ENCODE data around the gene STX2.

STX2 gene

DNA sequence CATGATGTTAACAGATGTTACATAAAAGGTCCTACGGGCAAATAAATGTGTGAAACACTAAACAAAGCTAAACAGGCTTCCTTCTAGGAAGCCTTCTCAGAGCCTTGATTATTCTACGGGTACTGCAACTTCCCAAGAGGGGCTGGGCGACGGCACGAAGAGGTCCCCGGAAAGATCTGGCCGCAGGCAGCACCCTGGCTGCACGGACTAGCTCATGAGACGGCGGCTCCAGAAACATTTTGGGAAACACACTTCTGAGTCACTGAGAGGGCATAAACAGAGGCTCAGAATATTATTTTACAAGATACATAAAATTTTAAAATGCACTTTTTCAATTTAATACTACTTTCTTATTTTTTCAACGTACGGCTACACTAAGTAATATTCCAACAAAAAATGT, 19.4 kb downstream of the STX2 start:
- Histone ChIP-seq H3K9ac (ENCODE audit: low read length) (no peak overlapping the region), H3K4me3 (ENCODE audit: low read length) (no peak overlapping the region), H3K9me3 (ENCODE audit: control insufficient read depth, low read length) (no peaks in the 10 kb centered on the region), H3K4me1 (ENCODE audit: control insufficient read depth, insufficient read depth, low read length) (no peaks in the 10 kb centered on the region), H3K27me3 (ENCODE audit: control insufficient read depth, insufficient read depth, low read length) (no peaks in the 10 kb centered on the region), H3K36me3 (ENCODE audit: control insufficient read depth, insufficient read depth, low read length) (no peaks in the 10 kb centered on the region)

DNA sequence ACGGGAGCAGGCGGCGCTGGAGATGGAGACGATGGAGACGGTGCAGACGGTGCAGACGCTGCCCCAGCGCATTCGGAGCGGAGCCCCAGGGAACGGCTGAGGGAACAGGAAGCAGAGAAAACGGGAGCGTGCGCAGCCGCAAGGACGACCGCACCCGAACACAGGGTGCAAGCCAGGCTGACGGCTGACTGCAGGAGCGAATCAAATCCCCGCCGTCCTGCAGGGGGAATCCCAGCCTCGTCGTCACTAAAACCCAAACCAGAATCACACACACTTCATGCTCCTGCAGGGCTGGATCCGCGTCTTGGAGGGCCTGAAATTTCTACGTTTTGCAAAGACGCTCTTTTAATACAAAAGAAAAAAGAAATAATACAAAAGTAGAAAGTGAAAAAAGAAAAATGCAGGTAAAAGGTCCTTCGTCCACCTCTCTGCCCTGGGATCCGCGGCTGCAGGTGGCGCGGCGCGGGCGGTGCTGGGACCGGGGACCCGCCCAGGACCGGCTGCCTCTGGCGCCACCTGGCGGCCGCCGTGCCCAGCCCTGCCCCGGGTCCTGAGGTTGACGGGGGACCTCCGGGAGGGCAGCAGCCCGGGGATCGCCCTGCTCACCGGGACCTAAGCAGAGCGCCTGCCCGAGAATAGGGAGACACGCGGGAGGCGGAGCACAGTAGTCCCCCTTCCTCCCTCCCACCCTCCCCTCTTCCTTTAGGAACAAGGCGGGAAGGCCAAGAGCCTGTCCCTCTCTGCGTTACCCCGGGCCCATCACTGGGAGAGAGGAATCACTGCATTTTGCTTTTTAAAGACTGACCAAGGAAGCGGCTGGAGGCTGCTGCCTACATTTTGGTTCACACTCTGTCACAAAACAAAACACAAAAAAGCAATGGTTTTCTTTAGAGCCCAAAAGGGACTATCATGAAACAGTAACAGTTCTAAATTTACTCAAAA, 20.1 kb downstream of the STX2 start:
- Histone ChIP-seq H3K36me3 (ENCODE audit: control insufficient read depth, insufficient read depth, low read length) (no peaks in the 10 kb centered on the region), H3K4me3 (ENCODE audit: low read length) (peak overlapping the region; percentile 51), H3K27me3 (ENCODE audit: control insufficient read depth, insufficient read depth, low read length) (no peaks in the 10 kb centered on the region), H3K4me1 (ENCODE audit: control insufficient read depth, insufficient read depth, low read length) (no peaks in the 10 kb centered on the region), H3K9me3 (ENCODE audit: control insufficient read depth, low read length) (no peaks in the 10 kb centered on the region), H3K9ac (ENCODE audit: low read length) (peak overlapping the region; percentile 45)

DNA sequence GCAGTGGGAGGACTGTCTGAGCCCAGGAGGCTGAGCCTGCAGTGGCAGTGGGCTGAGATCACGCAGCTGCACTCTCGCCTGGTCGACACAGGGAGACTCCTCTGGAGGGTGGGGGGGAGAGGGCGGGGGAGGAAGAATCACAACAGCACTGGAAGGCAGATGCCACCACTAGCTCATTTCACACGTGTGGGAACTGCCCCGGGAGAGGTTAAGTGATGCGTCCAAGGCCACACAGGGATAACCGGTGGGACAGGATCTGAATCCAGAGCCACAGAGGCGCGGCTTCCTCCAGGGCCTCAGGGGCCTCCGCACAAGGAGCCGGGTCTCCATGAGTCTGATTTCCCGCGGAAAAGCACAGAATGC, 20.8 kb downstream of the STX2 start:
- peak overlapping the region; percentile 51 for H3K4me3 ChIP-seq (ENCODE audit: low read length)
- no peaks in the 10 kb centered on the region for H3K36me3 ChIP-seq (ENCODE audit: control insufficient read depth, insufficient read depth, low read length)
- H3K4me1 ChIP-seq (ENCODE audit: control insufficient read depth, insufficient read depth, low read length) = no peaks in the 10 kb centered on the region
- H3K9ac ChIP-seq (ENCODE audit: low read length) = no peak overlapping the region
- no peaks in the 10 kb centered on the region for H3K9me3 ChIP-seq (ENCODE audit: control insufficient read depth, low read length)
- no peaks in the 10 kb centered on the region for H3K27me3 ChIP-seq (ENCODE audit: control insufficient read depth, insufficient read depth, low read length)

DNA sequence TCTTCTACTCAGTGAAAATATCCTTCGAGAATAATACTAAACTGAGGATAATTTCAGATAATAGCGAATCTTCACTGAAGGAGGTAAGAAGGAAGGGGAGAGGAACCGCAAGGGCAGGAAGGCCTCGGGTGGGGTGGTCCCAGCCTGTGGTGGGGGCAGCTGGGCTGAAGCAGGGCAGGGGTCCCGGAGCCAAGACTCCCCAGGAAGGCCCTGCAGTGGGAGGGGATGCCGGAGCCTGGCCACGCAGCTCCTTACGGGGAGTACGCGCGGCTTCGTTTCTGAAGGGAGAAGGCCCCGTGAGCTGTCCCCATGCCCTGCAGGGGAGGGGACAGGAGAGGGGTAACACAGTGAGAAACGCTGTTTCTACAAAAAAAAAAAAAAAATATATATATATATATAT, 21.2 kb downstream of the STX2 start:
- Histone ChIP-seq H3K4me3 (ENCODE audit: low read length) (no peak overlapping the region), H3K27me3 (ENCODE audit: control insufficient read depth, insufficient read depth, low read length) (no peaks in the 10 kb centered on the region), H3K9me3 (ENCODE audit: control insufficient read depth, low read length) (no peaks in the 10 kb centered on the region), H3K9ac (ENCODE audit: low read length) (no peak overlapping the region), H3K36me3 (ENCODE audit: control insufficient read depth, insufficient read depth, low read length) (no peaks in the 10 kb centered on the region), H3K4me1 (ENCODE audit: control insufficient read depth, insufficient read depth, low read length) (no peaks in the 10 kb centered on the region)

DNA sequence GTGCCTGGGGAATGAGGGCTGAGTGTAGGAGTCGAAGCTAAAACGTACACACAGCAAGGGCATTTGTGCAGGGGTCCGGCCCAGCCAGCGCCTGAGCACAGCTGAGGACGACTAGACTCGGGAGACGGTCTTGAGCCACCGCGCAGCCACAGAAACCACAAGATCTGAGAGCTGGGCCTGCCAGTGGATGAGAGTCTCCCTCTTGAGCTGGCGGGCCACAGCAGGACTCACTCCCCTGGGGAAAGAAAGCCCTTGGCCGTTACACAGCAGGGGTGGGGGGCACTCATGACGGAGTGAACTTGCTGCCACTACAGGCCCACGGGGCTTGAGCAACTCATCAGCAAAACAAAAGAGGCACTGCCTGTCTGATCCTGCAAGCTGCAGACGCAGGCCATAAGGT, 23.0 kb downstream of the STX2 start:
- H3K4me1 ChIP-seq (ENCODE audit: control insufficient read depth, insufficient read depth, low read length) = no peaks in the 10 kb centered on the region
- no peak overlapping the region for H3K9ac ChIP-seq (ENCODE audit: low read length)

DNA sequence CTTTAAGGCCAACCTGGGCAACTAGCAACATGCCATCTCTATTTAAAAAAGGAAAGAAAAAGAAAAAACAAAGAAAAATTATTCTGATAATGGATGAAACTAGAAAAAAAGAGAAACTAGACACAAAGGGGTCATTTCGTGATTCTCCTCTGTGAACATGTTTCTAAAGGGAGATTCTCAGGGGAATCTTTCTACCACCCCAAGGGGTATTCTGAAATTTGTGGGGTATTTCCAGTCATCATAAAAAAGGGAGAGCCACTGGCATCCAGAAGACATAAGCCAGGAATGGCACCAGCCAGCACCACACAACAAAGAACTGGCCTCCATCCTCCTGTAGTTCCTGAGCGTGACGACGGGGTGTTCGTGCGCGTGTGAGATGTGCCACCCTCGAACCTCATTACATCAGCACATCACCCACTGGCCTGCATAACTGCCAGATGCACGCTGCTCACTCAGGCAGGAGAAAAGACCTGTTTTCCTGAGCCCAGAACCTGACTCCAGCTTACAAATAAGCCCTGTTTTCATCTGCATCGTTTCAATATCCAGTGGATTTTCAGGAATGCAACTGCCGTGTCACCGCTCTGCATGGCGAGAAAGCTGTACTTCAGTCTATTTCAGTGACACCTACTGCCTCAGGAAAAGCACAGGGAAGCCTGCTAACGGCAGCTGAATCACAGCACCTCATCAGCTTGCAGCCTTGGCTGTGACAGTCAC, 23.9 kb downstream of the STX2 start:
- no peak overlapping the region for H3K4me3 ChIP-seq (ENCODE audit: low read length)
- H3K4me1 ChIP-seq (ENCODE audit: control insufficient read depth, insufficient read depth, low read length) = no peaks in the 10 kb centered on the region
- H3K9ac ChIP-seq (ENCODE audit: low read length) = no peak overlapping the region
- H3K9me3 ChIP-seq (ENCODE audit: control insufficient read depth, low read length) = no peaks in the 10 kb centered on the region
- H3K27me3 ChIP-seq (ENCODE audit: control insufficient read depth, insufficient read depth, low read length) = no peaks in the 10 kb centered on the region
- no peaks in the 10 kb centered on the region for H3K36me3 ChIP-seq (ENCODE audit: control insufficient read depth, insufficient read depth, low read length)

More for the DNA sequence above, 23.0 kb downstream of the STX2 start:
- no peaks in the 10 kb centered on the region for H3K36me3 ChIP-seq (ENCODE audit: control insufficient read depth, insufficient read depth, low read length)
- H3K27me3 ChIP-seq (ENCODE audit: control insufficient read depth, insufficient read depth, low read length) = no peaks in the 10 kb centered on the region
- H3K9me3 ChIP-seq (ENCODE audit: control insufficient read depth, low read length) = no peaks in the 10 kb centered on the region
- H3K4me3 ChIP-seq (ENCODE audit: low read length) = no peak overlapping the region

DNA sequence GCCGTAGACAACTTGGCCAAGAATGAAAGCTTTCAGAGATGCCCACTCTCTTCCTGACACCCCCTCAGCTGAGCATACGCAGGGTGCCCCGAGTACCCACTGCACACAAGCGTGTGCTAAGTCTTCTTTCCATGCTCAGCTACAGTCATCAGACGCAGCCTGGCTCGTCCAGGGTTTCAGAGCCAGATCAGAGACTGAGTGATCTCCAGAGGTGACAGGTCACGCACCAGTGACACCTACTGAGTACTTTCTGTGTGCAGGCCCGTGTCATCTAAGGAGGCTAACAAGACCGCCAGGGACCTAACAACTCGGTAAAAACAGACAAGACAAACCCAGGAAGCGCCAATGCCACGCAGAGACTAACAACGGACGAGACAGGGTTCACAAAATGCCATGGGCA, 25.1 kb downstream of the STX2 start:
- Histone ChIP-seq H3K9ac (ENCODE audit: low read length) (no peak overlapping the region), H3K36me3 (ENCODE audit: control insufficient read depth, insufficient read depth, low read length) (no peaks in the 10 kb centered on the region), H3K4me1 (ENCODE audit: control insufficient read depth, insufficient read depth, low read length) (no peaks in the 10 kb centered on the region), H3K9me3 (ENCODE audit: control insufficient read depth, low read length) (no peaks in the 10 kb centered on the region), H3K4me3 (ENCODE audit: low read length) (no peak overlapping the region), H3K27me3 (ENCODE audit: control insufficient read depth, insufficient read depth, low read length) (no peaks in the 10 kb centered on the region)

DNA sequence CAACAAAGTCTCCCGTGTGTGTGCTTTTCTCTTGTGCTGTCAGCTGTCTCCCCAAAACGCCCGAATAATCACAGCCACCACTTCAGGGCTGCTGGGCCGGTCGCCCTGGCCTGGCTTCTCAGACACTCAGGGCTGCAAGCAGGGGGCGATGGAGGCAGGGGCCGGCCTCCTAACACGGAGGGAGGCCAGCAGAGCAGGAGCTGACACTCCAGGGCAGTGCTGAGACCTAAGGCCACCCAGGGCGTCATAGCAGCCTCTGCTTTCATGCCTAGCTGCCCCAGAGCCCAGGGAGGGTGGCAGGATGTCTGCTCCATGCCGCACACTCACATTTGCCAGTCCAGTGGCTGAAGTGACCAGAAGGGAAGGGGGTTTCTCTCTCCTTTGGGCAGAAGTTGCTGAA, 25.6 kb downstream of the STX2 start:
- H3K4me3 ChIP-seq (ENCODE audit: low read length) = no peak overlapping the region
- no peak overlapping the region for H3K9ac ChIP-seq (ENCODE audit: low read length)
- H3K4me1 ChIP-seq (ENCODE audit: control insufficient read depth, insufficient read depth, low read length) = no peaks in the 10 kb centered on the region
- no peaks in the 10 kb centered on the region for H3K9me3 ChIP-seq (ENCODE audit: control insufficient read depth, low read length)
- no peaks in the 10 kb centered on the region for H3K36me3 ChIP-seq (ENCODE audit: control insufficient read depth, insufficient read depth, low read length)
- H3K27me3 ChIP-seq (ENCODE audit: control insufficient read depth, insufficient read depth, low read length) = no peaks in the 10 kb centered on the region

DNA sequence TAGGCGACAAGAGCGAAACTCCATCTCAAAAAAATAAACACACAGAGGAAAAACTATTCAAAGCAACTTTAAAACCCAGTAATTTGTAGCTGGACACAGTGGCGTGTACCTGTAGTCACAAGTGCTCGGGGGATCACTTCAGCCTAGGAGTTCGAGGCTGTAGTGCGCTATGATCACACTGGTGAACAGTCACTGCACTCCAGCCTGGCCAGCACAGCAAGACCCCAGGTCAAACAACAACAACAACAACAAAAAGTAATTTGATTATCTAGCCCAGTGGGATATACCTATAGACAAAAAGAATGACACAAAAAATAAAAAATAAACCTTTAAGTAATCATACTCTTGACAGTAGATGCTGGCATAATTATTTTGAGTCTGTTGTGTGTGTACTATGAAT, 29.3 kb downstream of the STX2 start:
- H3K4me3 ChIP-seq (ENCODE audit: low read length) = no peak overlapping the region
- H3K27me3 ChIP-seq (ENCODE audit: control insufficient read depth, insufficient read depth, low read length) = no peaks in the 10 kb centered on the region
- H3K9ac ChIP-seq (ENCODE audit: low read length) = no peak overlapping the region
- H3K36me3 ChIP-seq (ENCODE audit: control insufficient read depth, insufficient read depth, low read length) = no peaks in the 10 kb centered on the region
- no peaks in the 10 kb centered on the region for H3K9me3 ChIP-seq (ENCODE audit: control insufficient read depth, low read length)
- H3K4me1 ChIP-seq (ENCODE audit: control insufficient read depth, insufficient read depth, low read length) = no peaks in the 10 kb centered on the region

DNA sequence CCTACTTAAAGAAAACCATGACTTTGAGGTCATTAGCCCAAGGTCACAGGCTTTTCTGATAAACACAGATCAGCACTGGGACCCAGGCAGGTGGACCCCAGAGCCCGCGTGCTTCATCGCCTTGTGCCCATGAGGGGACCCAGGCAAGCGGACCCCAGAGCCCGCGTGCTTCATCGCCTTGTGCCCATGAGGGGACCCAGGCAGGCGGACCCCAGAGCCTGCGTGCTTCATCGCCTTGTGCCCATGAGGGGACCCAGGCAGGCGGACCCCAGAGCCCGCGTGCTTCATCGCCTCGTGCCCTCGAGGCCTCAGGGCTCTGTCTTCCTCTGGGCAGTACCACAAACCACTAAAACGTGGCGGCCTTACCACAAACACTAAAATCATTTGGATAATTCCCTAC, 31.7 kb downstream of the STX2 start:
- H3K9ac ChIP-seq (ENCODE audit: low read length) = no peak overlapping the region
- no peaks in the 10 kb centered on the region for H3K9me3 ChIP-seq (ENCODE audit: control insufficient read depth, low read length)
- H3K4me3 ChIP-seq (ENCODE audit: low read length) = no peak overlapping the region
- H3K4me1 ChIP-seq (ENCODE audit: control insufficient read depth, insufficient read depth, low read length) = no peaks in the 10 kb centered on the region
- H3K36me3 ChIP-seq (ENCODE audit: control insufficient read depth, insufficient read depth, low read length) = no peaks in the 10 kb centered on the region
- no peaks in the 10 kb centered on the region for H3K27me3 ChIP-seq (ENCODE audit: control insufficient read depth, insufficient read depth, low read length)

DNA sequence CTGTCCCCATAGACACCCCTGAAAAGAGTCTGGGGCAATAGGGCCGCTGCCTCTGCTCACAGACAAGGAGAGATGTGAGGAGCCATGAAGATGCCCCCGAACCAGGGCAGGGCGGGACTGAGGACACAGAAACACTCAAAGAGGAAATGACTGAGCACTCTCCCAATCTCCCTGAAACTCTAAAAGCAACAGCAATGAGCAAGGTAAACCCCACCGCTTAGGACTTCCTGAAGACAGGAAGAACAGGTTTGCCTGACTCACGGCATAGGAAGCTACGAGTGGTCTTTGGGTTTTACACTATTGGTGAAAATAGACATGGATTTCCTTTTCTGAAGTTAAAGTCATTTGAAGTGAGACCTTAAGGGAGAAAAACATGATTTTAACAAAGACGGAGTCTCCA, 32.5 kb downstream of the STX2 start:
- Histone ChIP-seq H3K9me3 (ENCODE audit: control insufficient read depth, low read length) (no peaks in the 10 kb centered on the region), H3K36me3 (ENCODE audit: control insufficient read depth, insufficient read depth, low read length) (no peaks in the 10 kb centered on the region), H3K4me1 (ENCODE audit: control insufficient read depth, insufficient read depth, low read length) (no peaks in the 10 kb centered on the region), H3K27me3 (ENCODE audit: control insufficient read depth, insufficient read depth, low read length) (no peaks in the 10 kb centered on the region), H3K9ac (ENCODE audit: low read length) (no peak overlapping the region), H3K4me3 (ENCODE audit: low read length) (no peak overlapping the region)

DNA sequence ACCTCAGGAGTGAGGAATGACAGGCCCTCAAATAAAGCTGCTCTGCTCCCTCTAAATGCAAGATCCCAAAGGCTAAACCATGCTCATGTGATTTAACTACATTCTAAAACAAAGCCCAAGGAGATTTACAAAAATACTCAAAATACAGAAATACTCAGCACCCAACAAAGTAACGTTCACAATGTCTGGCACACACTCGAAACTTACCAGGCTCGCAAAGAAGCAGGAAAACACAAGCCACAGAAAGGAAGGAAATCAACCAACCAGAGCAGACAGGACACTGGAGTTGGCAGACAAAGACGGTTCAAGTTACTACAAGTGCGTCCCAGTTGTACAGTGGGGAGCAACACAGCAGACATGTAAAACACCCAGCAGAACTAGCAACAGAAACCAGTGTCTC, 33.4 kb downstream of the STX2 start:
- Histone ChIP-seq H3K9me3 (ENCODE audit: control insufficient read depth, low read length) (no peaks in the 10 kb centered on the region), H3K4me3 (ENCODE audit: low read length) (no peak overlapping the region), H3K36me3 (ENCODE audit: control insufficient read depth, insufficient read depth, low read length) (no peaks in the 10 kb centered on the region), H3K4me1 (ENCODE audit: control insufficient read depth, insufficient read depth, low read length) (no peaks in the 10 kb centered on the region), H3K27me3 (ENCODE audit: control insufficient read depth, insufficient read depth, low read length) (no peaks in the 10 kb centered on the region), H3K9ac (ENCODE audit: low read length) (no peak overlapping the region)

Measured in mucosa of stomach (tissue), 1 donor.